Endothelial cell of umbilical vein (primary cell): Measurements from ENCODE around the gene MYH11.

Experiments used
- CTCF ChIP-seq, 2 donors: IDR thresholded peaks; 1 replicate in 1 of 2; 2 replicates in 1 of 2; pipeline ENCODE4 v1.5.1; 2011; ENCODE audit warnings: low read length in 2 of 2, mild to moderate bottlenecking in 2 of 2, moderate library complexity in 2 of 2, control low read depth in 1 of 2, inconsistent platforms in 1 of 2, low read depth in 1 of 2; ENCODE audit not compliant: insufficient read depth in 1 of 2; ENCODE audit errors: extremely low read depth in 1 of 2
- EZH2 ChIP-seq: IDR thresholded peaks from 2 replicates; pipeline ENCODE4 v1.6.1; 2012; ENCODE audit warnings: borderline replicate concordance, low read depth, mild to moderate bottlenecking, moderate library complexity, low read length, inconsistent platforms; ENCODE audit not compliant: severe bottlenecking
- JUN ChIP-seq: IDR thresholded peaks from 2 replicates; pipeline ENCODE4 v1.6.1; 2011; ENCODE audit warnings: borderline replicate concordance, low read depth; ENCODE audit not compliant: insufficient read length, insufficient read depth
- MAX ChIP-seq: IDR thresholded peaks from 2 replicates; pipeline ENCODE4 v1.6.1; 2011; ENCODE audit not compliant: insufficient read depth, insufficient read length
- POLR2A ChIP-seq: IDR thresholded peaks from 2 replicates; pipeline ENCODE4 v1.6.1; 2012; ENCODE audit warnings: low read depth, mild to moderate bottlenecking, control low read depth, low read length
- POLR2AphosphoS5 ChIP-seq: IDR thresholded peaks from 2 replicates; pipeline ENCODE4 v1.6.1; 2012; ENCODE audit warnings: low read depth, mild to moderate bottlenecking, control low read depth, low read length, moderate library complexity; ENCODE audit not compliant: insufficient read depth

GRCh38 chr16:15654591-15654990 lies 202.2 kb downstream of the MYH11 start:
- TF ChIP-seq POLR2AphosphoS5 (no peak), CTCF (IDR thresholded peaks at IDR 0.05; ENCODE audit: extremely low read depth in 1 of 2, insufficient read depth in 1 of 2, low read depth in 1 of 2, low read length in 2 of 2) (no peak), POLR2A (no peak), EZH2 (no peak), JUN (no peak), MAX (no peak)
